Stomach (tissue), 9 donors: ENCODE data around the gene SLC25A12. TPM values are rescaled to one million over a fixed set of nuclear protein-coding genes. Genes with fewer than 3 reads are reported as not detected.
A peak's percentile ranks its signal among the peaks of the same experiment; 100 is the strongest.

Experiments used
- DNase-seq, 2 donors: peaks; one replicate each; pipeline versions ENCODE4 v3.0.0 to v3.0.0-alpha.2; 2013 to 2019
- H3K27ac ChIP-seq, 5 donors: fragments of 200-600 bp in 4 of 5; sonication (generic) in 4 of 5; one replicate each; pipeline ENCODE4 v1.5.1; 2013 to 2019; ENCODE audit warnings: mild to moderate bottlenecking in 1 of 5, moderate library complexity in 1 of 5
- H3K27me3 ChIP-seq, 3 donors: fragments of 200-600 bp; sonication (generic); one replicate each; pipeline ENCODE4 v1.5.1; 2017 to 2019; ENCODE audit warnings: mixed run types in 1 of 3
- H3K36me3 ChIP-seq, 4 donors: fragments of 200-600 bp; sonication (generic); 1 replicate in 3 of 4; 2 replicates in 1 of 4; pipeline ENCODE4 v1.5.1; 2016 to 2019
- H3K4me1 ChIP-seq, 4 donors: fragments of 200-600 bp; sonication (generic); one replicate each; pipeline ENCODE4 v1.5.1; 2016 to 2019
- H3K4me3 ChIP-seq, 4 donors: fragments of 200-600 bp; sonication (generic) in 3 of 4; one replicate each; pipeline ENCODE4 v1.5.1; 2016 to 2019; ENCODE audit warnings: mild to moderate bottlenecking in 1 of 4
- H3K9me3 ChIP-seq, 4 donors: fragments of 200-600 bp; sonication (generic); one replicate each; pipeline ENCODE4 v1.5.1; 2016 to 2019
- CTCF ChIP-seq, 7 experiments: fragments of 450-650 bp in 4 of 7; fragments of 200-600 bp in 3 of 7; sonication (generic) in 3 of 7; IDR thresholded peaks; one replicate each; pipeline ENCODE4 v1.5.1; 2016 to 2019; ENCODE audit warnings: antibody characterized with exemption in 7 of 7, control low read depth in 2 of 7, mild to moderate bottlenecking in 1 of 7
- EP300 ChIP-seq: sonication (generic); formaldehyde crosslinking; IDR thresholded peaks from one replicate; pipeline ENCODE4 v1.6.1; 2017; ENCODE audit warnings: antibody characterized with exemption
- POLR2A ChIP-seq, 4 donors: fragments of 450-650 bp; IDR thresholded peaks; one replicate each; pipeline ENCODE4 v1.6.1; 2016; ENCODE audit warnings: antibody characterized with exemption in 4 of 4, control low read depth in 2 of 4, mild to moderate bottlenecking in 1 of 4, moderate library complexity in 1 of 4
- POLR2AphosphoS5 ChIP-seq, 3 donors: sonication (generic); formaldehyde crosslinking; IDR thresholded peaks; one replicate each; pipeline ENCODE4 v1.6.1; 2016; ENCODE audit warnings: antibody characterized with exemption in 3 of 3
- WGBS, 5 donors: extraction: QIAGEN DNeasy Blood & Tissue Kit in 3 of 5; methylation state at CpG; one replicate each; pipeline versions ENCODE4 v1.1.5 to v1.1.7; 2013 to 2018; 5-methylcytosine and 5-hydroxymethylcytosine counted together
- intact Hi-C: fragments of 100-400 bp; cut with DNase I; formaldehyde crosslinking; loops from one replicate; pipeline ENCODE4 v1.15.1; 2023; ENCODE audit warnings: low total_unique reads
- polyA plus RNA-seq, 3 donors: library from polyadenylated mRNA; stranded (reverse); fragments of 200-250 nt; gene quantifications; one replicate each; pipeline ENCODE4 v1.2.3, GENCODE V29; 2013
- total RNA-seq, 5 donors: library from RNA; depleted of rRNA; stranded (reverse); fragments of >200 nt; gene quantifications; one replicate each; pipeline versions ENCODE4 v1.1.0 to v1.2.3, GENCODE V29; 2014 to 2016
- donor health status: healthy with polysubstance abuse.
- donor health status: Bipolar disorder and iron deficiency.
- donor health status: healthy.

The SLC25A12 gene
- total and polyA plus RNA-seq, 8 donors = 10.1 to 53.6 (median 20.3) TPM

GRCh38 chr2:171895786-171896185, 1.7 kb upstream of the SLC25A12 start:
- H3K36me3 ChIP-seq = peaks cover 0 to 3% (median under 1%) of the 10 kb centered on the region in 4 donors
- H3K4me1 ChIP-seq = peaks cover 0 to 33% (median 26%) of the 10 kb centered on the region in 4 donors
- TF ChIP-seq POLR2AphosphoS5 (IDR thresholded peaks at IDR 0.05) (no peak), CTCF (IDR thresholded peaks at IDR 0.05) (no peak), EP300 (no peak), POLR2A (IDR thresholded peaks at IDR 0.05) (no peak)
- no peaks in the 10 kb centered on the region for H3K9me3 ChIP-seq
- intact Hi-C loops = no loop called here
- no peak overlapping the region for H3K4me3 ChIP-seq
- H3K27me3 ChIP-seq = no peaks in the 10 kb centered on the region
- peak in 1 of 2 donors; percentile 16 for DNase-seq
- WGBS, 5 donors = 78 to 98% (median 89%) methylated on average over 1 of the region's 1 CpG
- H3K27ac ChIP-seq = no peak overlapping the region

- Histone ChIP-seq H3K27ac (peak overlapping the region; percentile 85 to 92 (median 87)), H3K4me3 (peak overlapping the region; percentile 65 to 97 (median 78)), H3K36me3 (peaks cover 0 to 8% (median 3%) of the 10 kb centered on the region in 4 donors), H3K4me1 (peaks cover 9 to 45% (median 33%) of the 10 kb centered on the region in 4 donors), H3K27me3 (no peaks in the 10 kb centered on the region), H3K9me3 (no peaks in the 10 kb centered on the region)
- no peak for DNase-seq
- intact Hi-C loops = no loop called here
- no peak for TF ChIP-seq EP300
- TF ChIP-seq POLR2AphosphoS5 (IDR thresholded peaks at IDR 0.05) = no peak
- TF ChIP-seq CTCF (IDR thresholded peaks at IDR 0.05) = no peak
- no peak for TF ChIP-seq POLR2A (IDR thresholded peaks at IDR 0.05)
- 28 to 41% (median 32%) methylated on average over 10 of the region's 10 CpGs for WGBS, 5 donors
These were observed 536 bp upstream of the SLC25A12 start for GRCh38 chr2:171894612-171894947.

- DNase-seq = peak in 1 of 2 donors; percentile 23
- Histone ChIP-seq H3K27me3 (no peaks in the 10 kb centered on the region), H3K4me1 (peaks cover 16 to 53% (median 35%) of the 10 kb centered on the region in 4 donors), H3K9me3 (no peaks in the 10 kb centered on the region), H3K4me3 (peak overlapping the region; percentile 65 to 97 (median 78)), H3K27ac (peak overlapping the region; percentile 85 to 92 (median 87)), H3K36me3 (peaks cover 0 to 8% (median 3%) of the 10 kb centered on the region in 4 donors)
- intact Hi-C loops = no loop called here
- 17 to 20% (median 18%) methylated on average over 7 of the region's 7 CpGs for WGBS, 5 donors
- TF ChIP-seq CTCF (IDR thresholded peaks at IDR 0.05) = no peak
- TF ChIP-seq POLR2AphosphoS5 (IDR thresholded peaks at IDR 0.05) = peak in 1 of 3 donors; percentile 5
These were observed 734 bp downstream of the SLC25A12 start for GRCh38 chr2:171893196-171893823.

GRCh38 chr2:171889808-171890207, 4.2 kb downstream of the SLC25A12 start:
- TF ChIP-seq EP300 (no peak), POLR2AphosphoS5 (IDR thresholded peaks at IDR 0.05) (no peak), CTCF (IDR thresholded peaks at IDR 0.05) (no peak), POLR2A (IDR thresholded peaks at IDR 0.05) (no peak)
- Histone ChIP-seq H3K27me3 (no peaks in the 10 kb centered on the region), H3K4me3 (no peak overlapping the region), H3K4me1 (peaks cover 16 to 58% (median 34%) of the 10 kb centered on the region in 4 donors), H3K36me3 (peaks cover 0 to 8% (median 3%) of the 10 kb centered on the region in 4 donors), H3K9me3 (no peaks in the 10 kb centered on the region), H3K27ac (no peak overlapping the region)
- intact Hi-C loops = no loop called here
- 30 to 56% (median 45%) methylated on average over 1 of the region's 1 CpG for WGBS, 5 donors
- no peak for DNase-seq
